A549 (cell line): Measurements from ENCODE around the gene MCFD2. TPM values are rescaled to one million over a fixed set of nuclear protein-coding genes. Genes with fewer than 3 reads are reported as not detected.
"Not testable (repeated sequence)": the region's sequence is repeated elsewhere in the genome, so short reads cannot be mapped to it uniquely, and the experiment has no call there.

Source experiments
- ATAC-seq, 2 experiments: fragments of 200-7000 bp in 1 of 2; fragments of >200 bp in 1 of 2; cut with Nextera tagmentation in 1 of 2; cut with Tn5 transposase in 1 of 2; 3 replicates each; pipeline versions ENCODE4 v1.8.0 to v1.9.1; 2018 to 2020; ENCODE audit warnings: mild to moderate bottlenecking in 1 of 2, moderate library complexity in 1 of 2
- CTCF ChIA-PET: fragments of 300-600 bp; sonication (Branson Sonifier 250); formaldehyde crosslinking; extraction: SDS; loops from one replicate; lab custom pipeline; 2021; ENCODE audit warnings: antibody characterized with exemption, inconsistent platforms; lab: Yijun Ruan, JAX
- POLR2A ChIA-PET: fragments of 350-600 bp; formaldehyde crosslinking; extraction: SDS; loops from one replicate; lab custom pipeline; 2021; ENCODE audit warnings: antibody characterized with exemption, inconsistent platforms; lab: Yijun Ruan, JAX
- DNase-seq, 2 experiments: peaks; one replicate each; pipeline versions ENCODE4 v3.0.0 to v3.0.0-alpha.2; 2011 to 2016; ENCODE audit warnings: low read depth in 1 of 2, low spot score in 1 of 2
- FAIRE-seq: peaks from 2 replicates; lab custom pipeline; 2011; peaks lifted over from hg19 to GRCh38; lab: Jason Lieb, UNC
- H3K27ac ChIP-seq, 2 experiments: fragments of >200 bp; sonication (Bioruptor Twin); formaldehyde crosslinking; 3 replicates each; pipeline ENCODE4 v1.5.1; 2016 to 2017
- H3K4me1 ChIP-seq: fragments of >200 bp; sonication (Bioruptor Twin); formaldehyde crosslinking; 3 replicates; pipeline ENCODE4 v1.6.1; 2016
- H3K4me2 ChIP-seq: fragments of >200 bp; sonication (Bioruptor Twin); formaldehyde crosslinking; 3 replicates; pipeline ENCODE4 v1.6.1; 2016
- H3K4me3 ChIP-seq: fragments of >200 bp; sonication (Bioruptor Twin); formaldehyde crosslinking; 3 replicates; pipeline ENCODE4 v1.5.1; 2016
- H3K9me3 ChIP-seq: fragments of >200 bp; sonication (Bioruptor Twin); formaldehyde crosslinking; 3 replicates; pipeline ENCODE4 v1.6.1; 2016
- HDAC2 ChIP-seq: fragments of 200-600 bp; sonication (generic); IDR thresholded peaks from 2 replicates; pipeline ENCODE4 v1.6.1; 2016
- JUN ChIP-seq, 2 experiments: fragments of >200 bp; sonication (Bioruptor Twin); formaldehyde crosslinking; IDR thresholded peaks; 2 replicates in 1 of 2; 3 replicates in 1 of 2; pipeline ENCODE4 v1.6.1; 2016 to 2017
- JUNB ChIP-seq: fragments of >200 bp; sonication (Bioruptor Twin); formaldehyde crosslinking; IDR thresholded peaks from 2 replicates; pipeline ENCODE4 v1.6.1; 2016
- KDM1A ChIP-seq: fragments of 200-600 bp; sonication (generic); IDR thresholded peaks from 2 replicates; pipeline ENCODE4 v1.6.1; 2016; ENCODE audit warnings: low read depth, mild to moderate bottlenecking
- MAFK ChIP-seq: fragments of 450-650 bp; IDR thresholded peaks from 2 replicates; pipeline ENCODE4 v1.6.1; 2014; ENCODE audit not compliant: partially characterized antibody
- MYC ChIP-seq: IDR thresholded peaks from 2 replicates; pipeline ENCODE4 v1.6.1; 2012; ENCODE audit warnings: mild to moderate bottlenecking, inconsistent platforms, low read length, improper control_type of control experiment, borderline replicate concordance
- PBX3 ChIP-seq: IDR thresholded peaks from 2 replicates; pipeline ENCODE4 v1.6.1; 2012
- PHF8 ChIP-seq: fragments of 200-600 bp; sonication (generic); IDR thresholded peaks from 2 replicates; pipeline ENCODE4 v1.6.1; 2016; ENCODE audit warnings: low read depth, mild to moderate bottlenecking, antibody characterized with exemption, moderate library complexity, borderline replicate concordance
- POLR2AphosphoS2 ChIP-seq: conservative IDR thresholded peaks from 2 replicates; pipeline ENCODE4 v1.6.1; 2012; ENCODE audit warnings: low read length, improper control_type of control experiment, inconsistent platforms
- RFX5 ChIP-seq: fragments of 450-650 bp; IDR thresholded peaks from 2 replicates; pipeline ENCODE4 v1.7.1; 2014; ENCODE audit warnings: antibody characterized with exemption, mild to moderate bottlenecking, moderate library complexity
- TP53 ChIP-seq: fragments of 250-450 bp; sonication (Bioruptor Pico); IDR thresholded peaks from 2 replicates; pipeline ENCODE4 v1.5.0; 2021; ENCODE audit warnings: mild to moderate bottlenecking, moderate library complexity
- WGBS: methylation state at CpG from one replicate; pipeline ENCODE4 v1.1.6; 2017; ENCODE audit errors: missing lambda C conversion rate; 5-methylcytosine and 5-hydroxymethylcytosine counted together
- polyA plus RNA-seq, 4 experiments: library from polyadenylated mRNA; depleted of rRNA in 3 of 4; stranded (reverse); fragments of >200 nt; fragmentation: RNase III in 1 of 4; extraction: RNeasy Plus Mini Kit Qiagen cat#74134 plus additional on column Dnase treatment in 1 of 4; gene quantifications; 2 replicates in 3 of 4; 3 replicates in 1 of 4; pipeline ENCODE4 v1.2.3, GENCODE V29; 2011 to 2017
- TF ChIP-seq, protein P1 (sequence below): fragments of 150-350 bp; IDR thresholded peaks from 2 replicates; pipeline ENCODE4 v1.6.1; 2014; ENCODE audit warnings: low read depth, mild to moderate bottlenecking, low read length
- TF ChIP-seq, protein P2 (sequence below): fragments of 200-600 bp; sonication (generic); IDR thresholded peaks from 2 replicates; pipeline ENCODE4 v1.6.1; 2016; ENCODE audit warnings: antibody characterized with exemption, mild to moderate bottlenecking, moderate library complexity

MCFD2 gene
- polyA plus RNA-seq, 2 of the 4 experiments (the other 2 are of a cell fraction) = 118 to 210 TPM

GRCh38 chr2:46904908-46905678 lies 10.5 kb downstream of the MCFD2 start:
- H3K4me3 ChIP-seq, ATAC-seq, POLR2A ChIA-PET, H3K9me3 ChIP-seq, DNase-seq, H3K4me2 ChIP-seq, FAIRE-seq, H3K27ac ChIP-seq: not testable (repeated sequence)
- CTCF ChIA-PET = interaction anchor here (0.5 kb wide), 1 partner anchor 435 kb away, joined by 3 read pairs; no protein-coding TSS in a partner anchor
- peak; percentile 68 for TF ChIP-seq MAFK
- H3K4me1 ChIP-seq = peaks cover 19% of the 10 kb centered on the region
- WGBS = 93% methylated on average over 10 of the region's 10 CpGs

- POLR2A ChIA-PET, H3K9me3 ChIP-seq, H3K4me3 ChIP-seq, ATAC-seq, H3K4me1 ChIP-seq, H3K4me2 ChIP-seq, DNase-seq, H3K27ac ChIP-seq, FAIRE-seq: not testable (repeated sequence)
- CTCF ChIA-PET = interaction anchor here (0.6 kb wide), 1 partner anchor 26 kb away, joined by 3 read pairs; no protein-coding TSS in a partner anchor
- 92% methylated on average over 6 of the region's 6 CpGs for WGBS
Observed at GRCh38 chr2:46902980-46903379, 12.6 kb downstream of the MCFD2 start.

DNA sequence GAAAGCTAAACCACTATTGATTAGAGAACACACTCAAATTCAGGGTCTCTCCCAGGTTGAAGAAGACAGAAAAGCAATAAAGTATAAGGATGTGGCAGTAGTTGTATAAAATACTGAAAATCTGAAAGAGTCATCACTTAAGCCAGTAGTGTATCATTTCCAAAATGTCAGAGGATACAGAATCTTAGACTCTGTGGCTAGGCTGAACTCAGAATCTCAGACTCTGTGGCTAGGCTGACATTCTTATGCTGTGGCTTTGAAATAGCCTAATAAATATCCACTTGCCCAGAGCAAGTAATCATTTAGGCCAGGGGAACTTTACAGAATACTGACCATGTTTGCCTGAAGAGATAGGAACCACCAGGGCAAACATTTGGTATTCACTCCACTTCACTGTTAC lies 13.1 kb downstream of the MCFD2 start:
- DNase-seq (no peak), FAIRE-seq (no peak), ATAC-seq (no peak; a peak in 1 of 6 replicates)
- no peak for TF ChIP-seq PHF8
- no peak for TF ChIP-seq PBX3
- TF ChIP-seq RFX5 = no peak
- TF ChIP-seq JUN (IDR thresholded peaks at IDR 0.05) = no peak
- TF ChIP-seq POLR2AphosphoS2 = no peak
- TF ChIP-seq MYC = no peak
- TF ChIP-seq KDM1A = no peak
- POLR2A ChIA-PET = no interaction called here
- Histone ChIP-seq H3K4me3 (no peak overlapping the region), H3K27ac (no peak overlapping the region), H3K4me2 (no peak overlapping the region), H3K4me1 (0 out of 3 replicates have a peak, but pooled peaks cover 4% of the 10 kb centered on the region), H3K9me3 (no peaks in the 10 kb centered on the region)
- CTCF ChIA-PET = interaction anchor here (0.6 kb wide), 1 partner anchor 26 kb away, joined by 3 read pairs; no protein-coding TSS in a partner anchor

DNA sequence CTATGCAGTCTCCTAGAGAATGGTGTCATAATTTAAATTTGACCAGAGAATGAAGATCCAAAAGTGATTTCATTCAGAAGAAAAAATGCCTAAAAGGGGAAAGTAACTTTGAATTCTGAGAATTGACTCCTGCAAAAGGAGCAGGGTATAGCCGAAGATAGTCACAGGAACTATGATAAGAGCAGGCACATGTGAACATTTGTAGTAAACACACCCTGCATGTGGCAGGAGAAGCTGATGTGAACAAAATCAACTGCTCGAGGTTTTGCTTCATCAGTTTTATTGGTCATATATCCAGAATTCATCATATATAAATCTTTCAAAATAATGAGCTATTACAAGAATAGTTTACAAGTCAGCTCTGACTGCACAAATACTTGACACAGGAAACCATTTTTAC lies 14.0 kb downstream of the MCFD2 start:
- no peak overlapping the region for H3K27ac ChIP-seq
- no peaks in the 10 kb centered on the region for H3K9me3 ChIP-seq
- DNase-seq (no peak), FAIRE-seq (no peak), ATAC-seq (no peak)
- no peak overlapping the region for H3K4me2 ChIP-seq
- WGBS = 83% methylated on average over 2 of the region's 2 CpGs
- H3K4me3 ChIP-seq = no peak overlapping the region
- TF ChIP-seq KDM1A (no peak), HDAC2 (no peak), JUNB (no peak), RFX5 (no peak), PHF8 (no peak), TP53 (CRISPR knock-in tag) (no peak)
- TF ChIP-seq, protein P1, sequence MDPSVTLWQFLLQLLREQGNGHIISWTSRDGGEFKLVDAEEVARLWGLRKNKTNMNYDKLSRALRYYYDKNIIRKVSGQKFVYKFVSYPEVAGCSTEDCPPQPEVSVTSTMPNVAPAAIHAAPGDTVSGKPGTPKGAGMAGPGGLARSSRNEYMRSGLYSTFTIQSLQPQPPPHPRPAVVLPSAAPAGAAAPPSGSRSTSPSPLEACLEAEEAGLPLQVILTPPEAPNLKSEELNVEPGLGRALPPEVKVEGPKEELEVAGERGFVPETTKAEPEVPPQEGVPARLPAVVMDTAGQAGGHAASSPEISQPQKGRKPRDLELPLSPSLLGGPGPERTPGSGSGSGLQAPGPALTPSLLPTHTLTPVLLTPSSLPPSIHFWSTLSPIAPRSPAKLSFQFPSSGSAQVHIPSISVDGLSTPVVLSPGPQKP = no peak
- TF ChIP-seq, protein P2, sequence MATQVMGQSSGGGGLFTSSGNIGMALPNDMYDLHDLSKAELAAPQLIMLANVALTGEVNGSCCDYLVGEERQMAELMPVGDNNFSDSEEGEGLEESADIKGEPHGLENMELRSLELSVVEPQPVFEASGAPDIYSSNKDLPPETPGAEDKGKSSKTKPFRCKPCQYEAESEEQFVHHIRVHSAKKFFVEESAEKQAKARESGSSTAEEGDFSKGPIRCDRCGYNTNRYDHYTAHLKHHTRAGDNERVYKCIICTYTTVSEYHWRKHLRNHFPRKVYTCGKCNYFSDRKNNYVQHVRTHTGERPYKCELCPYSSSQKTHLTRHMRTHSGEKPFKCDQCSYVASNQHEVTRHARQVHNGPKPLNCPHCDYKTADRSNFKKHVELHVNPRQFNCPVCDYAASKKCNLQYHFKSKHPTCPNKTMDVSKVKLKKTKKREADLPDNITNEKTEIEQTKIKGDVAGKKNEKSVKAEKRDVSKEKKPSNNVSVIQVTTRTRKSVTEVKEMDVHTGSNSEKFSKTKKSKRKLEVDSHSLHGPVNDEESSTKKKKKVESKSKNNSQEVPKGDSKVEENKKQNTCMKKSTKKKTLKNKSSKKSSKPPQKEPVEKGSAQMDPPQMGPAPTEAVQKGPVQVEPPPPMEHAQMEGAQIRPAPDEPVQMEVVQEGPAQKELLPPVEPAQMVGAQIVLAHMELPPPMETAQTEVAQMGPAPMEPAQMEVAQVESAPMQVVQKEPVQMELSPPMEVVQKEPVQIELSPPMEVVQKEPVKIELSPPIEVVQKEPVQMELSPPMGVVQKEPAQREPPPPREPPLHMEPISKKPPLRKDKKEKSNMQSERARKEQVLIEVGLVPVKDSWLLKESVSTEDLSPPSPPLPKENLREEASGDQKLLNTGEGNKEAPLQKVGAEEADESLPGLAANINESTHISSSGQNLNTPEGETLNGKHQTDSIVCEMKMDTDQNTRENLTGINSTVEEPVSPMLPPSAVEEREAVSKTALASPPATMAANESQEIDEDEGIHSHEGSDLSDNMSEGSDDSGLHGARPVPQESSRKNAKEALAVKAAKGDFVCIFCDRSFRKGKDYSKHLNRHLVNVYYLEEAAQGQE = no peak
- TF ChIP-seq, all 56 proteins: peak for 0
- H3K4me1 ChIP-seq = 0 out of 3 replicates have a peak, but pooled peaks cover 9% of the 10 kb centered on the region
- ChIA-PET POLR2A (no interaction called here), CTCF (interaction anchor here (1.3 to 2.4 kb wide), 2 partner anchors 270 to 422 kb away, joined by 5 to 12 read pairs; no protein-coding TSS in a partner anchor)
